ENCODE data around the gene METAP2.
"Not testable (repeated sequence)": the region's sequence is repeated elsewhere in the genome, so short reads cannot be mapped to it uniquely, and the experiment has no call there.

DNA sequence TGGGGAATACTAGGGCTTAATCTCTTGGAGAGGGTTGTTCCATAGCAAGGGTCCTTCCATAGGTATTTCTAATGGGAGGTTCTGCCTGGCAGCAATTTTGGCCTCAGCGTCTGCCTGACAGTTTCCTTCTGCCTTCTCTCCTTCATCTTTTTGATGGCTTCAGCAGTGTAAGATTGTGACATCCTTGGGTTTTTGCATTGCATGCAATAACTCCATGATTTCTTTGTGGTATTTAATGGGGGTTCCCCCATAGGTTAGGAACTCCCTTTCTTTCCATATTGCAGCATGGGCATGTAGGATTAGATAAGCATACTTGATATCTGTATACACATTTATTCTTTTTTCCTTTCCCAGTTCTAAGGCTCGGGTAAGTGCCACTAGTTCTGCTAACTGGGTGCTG lies 21.5 kb upstream of the METAP2 start:
- TF ChIP-seq CTCF (IDR thresholded peaks at IDR 0.05; ENCODE audit: insufficient read depth, low read depth, low read length); EZH2 (IDR thresholded peaks at IDR 0.05; ENCODE audit: insufficient read depth, low read length): not testable (repeated sequence)

Data from astrocyte (in vitro differentiated cells and primary cell).